H9 (cell line): ENCODE data around the gene LECT2. TPM values are rescaled to one million over a fixed set of nuclear protein-coding genes. Genes with fewer than 3 reads are reported as not detected.

ENCODE experiments used
- DNase-seq: peaks from one replicate; pipeline ENCODE4 v3.0.0-alpha.2; 2017
- H2AFZ ChIP-seq: one replicate; pipeline ENCODE4 v1.6.1; 2013; ENCODE audit warnings: mild to moderate bottlenecking, low read length, control low read depth, moderate library complexity
- H2AK5ac ChIP-seq: 2 replicates; pipeline ENCODE4 v1.6.1; 2013; ENCODE audit warnings: low read length, control low read depth, mixed read lengths; ENCODE audit not compliant: insufficient read length
- H2BK120ac ChIP-seq: one replicate; pipeline ENCODE4 v1.6.1; 2013; ENCODE audit warnings: low read depth, mild to moderate bottlenecking, low read length, control low read depth, inconsistent platforms; ENCODE audit not compliant: poor library complexity, severe bottlenecking
- H2BK12ac ChIP-seq: 2 replicates; pipeline ENCODE4 v1.6.1; 2013; ENCODE audit warnings: low read length, control low read depth, mixed read lengths, low read depth; ENCODE audit not compliant: insufficient read length
- H2BK15ac ChIP-seq: 2 replicates; pipeline ENCODE4 v1.6.1; 2013; ENCODE audit warnings: low read depth, low read length, control low read depth
- H2BK20ac ChIP-seq: one replicate; pipeline ENCODE4 v1.6.1; 2013; ENCODE audit warnings: low read depth, mild to moderate bottlenecking, low read length, control low read depth, inconsistent platforms; ENCODE audit not compliant: poor library complexity, severe bottlenecking
- H2BK5ac ChIP-seq: 2 replicates; pipeline ENCODE4 v1.6.1; 2013; ENCODE audit warnings: low read length, control low read depth, mixed read lengths; ENCODE audit not compliant: insufficient read length
- H3K14ac ChIP-seq: 2 replicates; pipeline ENCODE4 v1.6.1; 2013; ENCODE audit warnings: low read length, control low read depth; ENCODE audit not compliant: insufficient read depth
- H3K18ac ChIP-seq: 2 replicates; pipeline ENCODE4 v1.6.1; 2013; ENCODE audit warnings: low read depth, mild to moderate bottlenecking, mixed read lengths, low read length, control low read depth; ENCODE audit not compliant: insufficient read length
- H3K23ac ChIP-seq: 2 replicates; pipeline ENCODE4 v1.6.1; 2013; ENCODE audit warnings: low read length, control low read depth, mixed read lengths, low read depth; ENCODE audit not compliant: insufficient read length
- H3K23me2 ChIP-seq: 2 replicates; pipeline ENCODE4 v1.6.1; 2013; ENCODE audit warnings: low read depth, mild to moderate bottlenecking, mixed read lengths, low read length, control low read depth; ENCODE audit not compliant: insufficient read length, poor library complexity, severe bottlenecking
- H3K27ac ChIP-seq: 2 replicates; pipeline ENCODE4 v1.5.1; 2013; ENCODE audit warnings: low read length, control low read depth, mixed read lengths, low read depth; ENCODE audit not compliant: insufficient read length
- H3K27me3 ChIP-seq: 2 replicates; pipeline ENCODE4 v1.6.1; 2013; ENCODE audit warnings: low read length, control low read depth, inconsistent platforms; ENCODE audit not compliant: insufficient read depth
- H3K4ac ChIP-seq: 2 replicates; pipeline ENCODE4 v1.6.1; 2013; ENCODE audit warnings: low read depth, mild to moderate bottlenecking, control low read depth, inconsistent platforms, low read length, moderate library complexity
- H3K4me1 ChIP-seq: 2 replicates; pipeline ENCODE4 v1.6.1; 2013; ENCODE audit warnings: low read length, control low read depth, inconsistent platforms; ENCODE audit not compliant: insufficient read depth
- H3K4me2 ChIP-seq: 2 replicates; pipeline ENCODE4 v1.6.1; 2013; ENCODE audit warnings: low read length, control low read depth, mixed read lengths; ENCODE audit not compliant: insufficient read length, insufficient read depth
- H3K56ac ChIP-seq: 2 replicates; pipeline ENCODE4 v1.6.1; 2013; ENCODE audit warnings: low read depth, mild to moderate bottlenecking, mixed read lengths, low read length, control low read depth; ENCODE audit not compliant: insufficient read length
- H3K79me1 ChIP-seq: 2 replicates; pipeline ENCODE4 v1.6.1; 2013; ENCODE audit warnings: low read depth, mild to moderate bottlenecking, moderate library complexity, low read length, control low read depth, inconsistent platforms; ENCODE audit not compliant: insufficient read depth, poor library complexity, severe bottlenecking
- H3K79me2 ChIP-seq: 2 replicates; pipeline ENCODE4 v1.6.1; 2013; ENCODE audit warnings: low read length, control low read depth, inconsistent platforms; ENCODE audit not compliant: insufficient read depth
- H3K9ac ChIP-seq: 2 replicates; pipeline ENCODE4 v1.6.1; 2013; ENCODE audit warnings: low read length, control low read depth, mixed read lengths; ENCODE audit not compliant: insufficient read length; ENCODE audit errors: extremely low read depth
- H3K9me3 ChIP-seq: one replicate; pipeline ENCODE4 v1.6.1; 2013; ENCODE audit warnings: low read depth, low read length, inconsistent platforms; ENCODE audit not compliant: control insufficient read depth
- H3T11ph ChIP-seq: one replicate; pipeline ENCODE4 v1.6.1; 2013; ENCODE audit warnings: mild to moderate bottlenecking, low read length, control low read depth, inconsistent platforms
- H4K20me1 ChIP-seq: one replicate; pipeline ENCODE4 v1.6.1; 2013; ENCODE audit not compliant: control insufficient read depth, insufficient read length, insufficient read depth
- H4K5ac ChIP-seq: 2 replicates; pipeline ENCODE4 v1.6.1; 2013; ENCODE audit warnings: low read depth, mild to moderate bottlenecking, mixed read lengths, low read length, control low read depth; ENCODE audit not compliant: insufficient read length
- H4K8ac ChIP-seq: replicated peaks from 2 replicates; pipeline ENCODE4 v1.6.1; 2013; ENCODE audit warnings: low read length, control low read depth, mixed read lengths, low read depth; ENCODE audit not compliant: insufficient read length
- H4K91ac ChIP-seq: 2 replicates; pipeline ENCODE4 v1.6.1; 2013; ENCODE audit warnings: low read depth, mild to moderate bottlenecking, moderate library complexity, mixed read lengths, low read length, control low read depth; ENCODE audit not compliant: insufficient read length
- H3K27ac Mint-ChIP-seq, 3 experiments: 2 replicates in 2 of 3; 3 replicates in 1 of 3; pipeline ENCODE4 v1.8.0; 2020 to 2021; ENCODE audit warnings: mixed read lengths in 3 of 3, mild to moderate bottlenecking in 1 of 3, moderate library complexity in 1 of 3
- H3K27me3 Mint-ChIP-seq: 2 replicates; pipeline ENCODE4 v1.8.0; 2021; ENCODE audit warnings: low read depth, mild to moderate bottlenecking, moderate library complexity, mixed read lengths
- H3K36me3 Mint-ChIP-seq, 3 experiments: 2 replicates in 2 of 3; 3 replicates in 1 of 3; pipeline ENCODE4 v1.8.0; 2020 to 2021; ENCODE audit warnings: low read depth in 3 of 3, mixed read lengths in 3 of 3; ENCODE audit not compliant: insufficient read depth in 1 of 3
- H3K4me1 Mint-ChIP-seq, 2 experiments: 2 replicates each; pipeline ENCODE4 v1.8.0; 2020; ENCODE audit warnings: mixed read lengths in 2 of 2
- H3K4me3 Mint-ChIP-seq, 2 experiments: 2 replicates in 1 of 2; 3 replicates in 1 of 2; pipeline ENCODE4 v1.8.0; 2020 to 2021; ENCODE audit warnings: mild to moderate bottlenecking in 2 of 2, mixed read lengths in 2 of 2, moderate library complexity in 1 of 2
- H3K9me3 Mint-ChIP-seq, 2 experiments: 2 replicates in 1 of 2; 3 replicates in 1 of 2; pipeline ENCODE4 v1.8.0; 2020; ENCODE audit warnings: mild to moderate bottlenecking in 2 of 2, mixed read lengths in 2 of 2, moderate library complexity in 1 of 2
- WGBS: extraction: QIAGEN DNeasy Blood & Tissue Kit; methylation state at CpG from one replicate; pipeline ENCODE4 v1.1.7; 2013; ENCODE audit warnings: missing lambda C conversion rate, low lambda C conversion rate, mixed read lengths; ENCODE audit not compliant: insufficient read length; ENCODE audit errors: extremely low coverage; 5-methylcytosine and 5-hydroxymethylcytosine counted together
- total RNA-seq: library from RNA; stranded (reverse); gene quantifications from 2 replicates; pipeline ENCODE4 v1.2.1, GENCODE V29; 2021
- TF ChIP-seq, protein P1 (sequence below): fragments of 200-600 bp; sonication (generic); conservative IDR thresholded peaks from 3 replicates; pipeline ENCODE4 v1.8.0; 2021; ENCODE audit warnings: antibody characterized with exemption, mild to moderate bottlenecking

Gene LECT2
- total RNA-seq, 1 experiment from 2014 or later, result not detected

- no peak overlapping the region for H2AK5ac ChIP-seq
- H3K23me2 ChIP-seq, result no peaks in the 10 kb centered on the region
- H3K9me3 ChIP-seq, result no peaks in the 10 kb centered on the region
- H4K5ac ChIP-seq, result no peak overlapping the region
- WGBS, result no CpG with 5 or more reads among the region's 6 CpGs
- H3K36me3 Mint-ChIP-seq, result no peaks in the 10 kb centered on the region
- H3T11ph ChIP-seq, result no peak overlapping the region
- H3K27me3 ChIP-seq, result no peaks in the 10 kb centered on the region
- peaks cover 18% of the 10 kb centered on the region for H3K27me3 Mint-ChIP-seq
- no peak overlapping the region for H3K14ac ChIP-seq
- no peaks in the 10 kb centered on the region for H3K79me2 ChIP-seq
- no peaks in the 10 kb centered on the region for H4K20me1 ChIP-seq
- no peak overlapping the region for H2BK5ac ChIP-seq
- H3K4ac ChIP-seq, result no peak overlapping the region
- no peak overlapping the region for H3K27ac ChIP-seq
- no peak overlapping the region for H3K9ac ChIP-seq
- no peak overlapping the region for H2BK20ac ChIP-seq
- H3K4me3 Mint-ChIP-seq, result no peak overlapping the region
- H3K18ac ChIP-seq, result no peak overlapping the region
- DNase-seq, result no peak
- no peak overlapping the region for H3K27ac Mint-ChIP-seq
- H4K91ac ChIP-seq, result no peak overlapping the region
- H3K23ac ChIP-seq, result no peak overlapping the region
- H3K56ac ChIP-seq, result no peak overlapping the region
- H3K4me1 Mint-ChIP-seq, result peaks cover 5 to 6% of the 10 kb centered on the region in 2 experiments
- no peak overlapping the region for H4K8ac ChIP-seq
- no peak overlapping the region for H2BK15ac ChIP-seq
- TF ChIP-seq, protein P1, sequence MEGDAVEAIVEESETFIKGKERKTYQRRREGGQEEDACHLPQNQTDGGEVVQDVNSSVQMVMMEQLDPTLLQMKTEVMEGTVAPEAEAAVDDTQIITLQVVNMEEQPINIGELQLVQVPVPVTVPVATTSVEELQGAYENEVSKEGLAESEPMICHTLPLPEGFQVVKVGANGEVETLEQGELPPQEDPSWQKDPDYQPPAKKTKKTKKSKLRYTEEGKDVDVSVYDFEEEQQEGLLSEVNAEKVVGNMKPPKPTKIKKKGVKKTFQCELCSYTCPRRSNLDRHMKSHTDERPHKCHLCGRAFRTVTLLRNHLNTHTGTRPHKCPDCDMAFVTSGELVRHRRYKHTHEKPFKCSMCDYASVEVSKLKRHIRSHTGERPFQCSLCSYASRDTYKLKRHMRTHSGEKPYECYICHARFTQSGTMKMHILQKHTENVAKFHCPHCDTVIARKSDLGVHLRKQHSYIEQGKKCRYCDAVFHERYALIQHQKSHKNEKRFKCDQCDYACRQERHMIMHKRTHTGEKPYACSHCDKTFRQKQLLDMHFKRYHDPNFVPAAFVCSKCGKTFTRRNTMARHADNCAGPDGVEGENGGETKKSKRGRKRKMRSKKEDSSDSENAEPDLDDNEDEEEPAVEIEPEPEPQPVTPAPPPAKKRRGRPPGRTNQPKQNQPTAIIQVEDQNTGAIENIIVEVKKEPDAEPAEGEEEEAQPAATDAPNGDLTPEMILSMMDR, result no peak
- H3K4me1 ChIP-seq, result no peaks in the 10 kb centered on the region
- H2BK120ac ChIP-seq, result no peak overlapping the region
- H2BK12ac ChIP-seq, result no peak overlapping the region
- H3K79me1 ChIP-seq, result no peaks in the 10 kb centered on the region
- no peak overlapping the region for H2AFZ ChIP-seq
- H3K9me3 Mint-ChIP-seq, result no peaks in the 10 kb centered on the region
- no peak overlapping the region for H3K4me2 ChIP-seq
Observed at GRCh38 chr5:135993880-135994636, 39.3 kb upstream of the LECT2 start.
